Limb (tissue), 2 donors: ENCODE data around the gene KDM8.

ENCODE experiments used
- DNase-seq, 2 donors: peaks; one replicate each; pipeline ENCODE4 v3.0.0-alpha.2; 2016; ENCODE audit errors: extremely low spot score in 2 of 2

KDM8 gene

GRCh38 chr16:27203507-27204311 lies at the start of gene KDM8:
Gene KDM8 (plus strand): TSS chr16:27203526. CDS start chr16:27210124, 6,598 bp downstream.
- DNase-seq, result peak; percentile 99 to 100

- DNase-seq, result peak; percentile 28 to 77
Observed at GRCh38 chr16:27154705-27155521, 48.4 kb upstream of the KDM8 start.

GRCh38 chr16:27156579-27156978 lies 46.7 kb upstream of the KDM8 start:
- DNase-seq, result no peak

- DNase-seq, result no peak
Observed at GRCh38 chr16:27161398-27161797, 41.9 kb upstream of the KDM8 start.

- peak in 1 of 2 donors; percentile 4 for DNase-seq
Observed at GRCh38 chr16:27164352-27164751, 39.0 kb upstream of the KDM8 start.

- no peak for DNase-seq
Observed at GRCh38 chr16:27165576-27165975, 37.8 kb upstream of the KDM8 start.

GRCh38 chr16:27168790-27169189 lies 34.5 kb upstream of the KDM8 start:
- DNase-seq, result no peak

- DNase-seq, result no peak
Observed at GRCh38 chr16:27169511-27170071, 33.7 kb upstream of the KDM8 start.

GRCh38 chr16:27171584-27171983 lies 31.7 kb upstream of the KDM8 start:
- no peak for DNase-seq

- DNase-seq, result no peak
Observed at GRCh38 chr16:27174007-27174406, 29.3 kb upstream of the KDM8 start.

GRCh38 chr16:27174798-27175197 lies 28.5 kb upstream of the KDM8 start:
- DNase-seq, result no peak

- DNase-seq, result no peak
Observed at GRCh38 chr16:27175888-27176287, 27.4 kb upstream of the KDM8 start.

- DNase-seq, result no peak
Observed at GRCh38 chr16:27177031-27177774, 26.1 kb upstream of the KDM8 start.

GRCh38 chr16:27179500-27180072 lies 23.7 kb upstream of the KDM8 start:
- peak; percentile 69 to 72 for DNase-seq

- no peak for DNase-seq
Observed at GRCh38 chr16:27181019-27181790, 22.1 kb upstream of the KDM8 start.

- DNase-seq, result no peak
Observed at GRCh38 chr16:27182906-27183405, 20.4 kb upstream of the KDM8 start.

- no peak for DNase-seq
Observed at GRCh38 chr16:27185776-27186130, 17.6 kb upstream of the KDM8 start.

- DNase-seq, result no peak
Observed at GRCh38 chr16:27188633-27189032, 14.7 kb upstream of the KDM8 start.

- peak; percentile 27 to 39 for DNase-seq
Observed at GRCh38 chr16:27189335-27189972, 13.9 kb upstream of the KDM8 start.
